ENCODE data around the gene RHOV.

RHOV gene

DNA sequence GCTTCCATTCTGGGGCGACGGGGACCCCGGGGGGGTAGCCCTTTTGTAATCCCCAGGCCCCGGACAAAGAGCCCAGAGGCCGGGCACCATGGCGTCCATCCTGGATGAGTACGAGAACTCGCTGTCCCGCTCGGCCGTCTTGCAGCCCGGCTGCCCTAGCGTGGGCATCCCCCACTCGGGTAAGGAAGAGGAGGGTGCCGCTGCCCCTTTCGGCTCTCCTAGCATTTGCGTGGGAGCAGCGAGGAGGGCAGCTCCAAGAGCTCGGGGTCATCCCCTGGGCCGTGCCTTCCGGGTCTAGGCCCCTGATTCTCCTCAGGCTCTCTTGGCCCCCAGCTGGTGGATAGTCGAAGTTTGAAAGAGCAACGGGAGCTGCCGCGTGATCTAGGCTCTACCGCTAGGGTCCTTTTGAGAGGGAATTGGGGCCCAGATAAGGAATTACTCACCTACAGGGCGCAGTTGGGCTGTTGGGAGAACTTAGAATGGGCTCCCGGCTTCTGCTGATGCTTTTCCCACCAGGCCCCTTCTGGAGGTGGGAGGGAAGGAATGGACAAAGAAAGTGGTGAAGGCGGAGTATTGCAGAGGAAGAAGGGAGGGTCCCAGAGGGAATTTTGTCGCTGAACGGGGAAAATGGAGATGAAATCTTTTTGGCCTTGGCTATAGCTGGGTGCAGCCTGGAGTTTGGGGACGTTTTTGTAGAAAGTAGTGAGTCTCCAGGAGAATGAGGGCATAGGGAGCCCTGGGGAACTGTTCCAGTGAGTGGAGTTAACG, 20.8 kb upstream of the RHOV start:
- peak; percentile 85 to 87 for DNase-seq
- no peak for TF ChIP-seq GATA1 (IDR thresholded peaks at IDR 0.05; ENCODE audit: low read depth, low read length)
- TF ChIP-seq POLR2A (IDR thresholded peaks at IDR 0.05; ENCODE audit: low read length): no peak

DNA sequence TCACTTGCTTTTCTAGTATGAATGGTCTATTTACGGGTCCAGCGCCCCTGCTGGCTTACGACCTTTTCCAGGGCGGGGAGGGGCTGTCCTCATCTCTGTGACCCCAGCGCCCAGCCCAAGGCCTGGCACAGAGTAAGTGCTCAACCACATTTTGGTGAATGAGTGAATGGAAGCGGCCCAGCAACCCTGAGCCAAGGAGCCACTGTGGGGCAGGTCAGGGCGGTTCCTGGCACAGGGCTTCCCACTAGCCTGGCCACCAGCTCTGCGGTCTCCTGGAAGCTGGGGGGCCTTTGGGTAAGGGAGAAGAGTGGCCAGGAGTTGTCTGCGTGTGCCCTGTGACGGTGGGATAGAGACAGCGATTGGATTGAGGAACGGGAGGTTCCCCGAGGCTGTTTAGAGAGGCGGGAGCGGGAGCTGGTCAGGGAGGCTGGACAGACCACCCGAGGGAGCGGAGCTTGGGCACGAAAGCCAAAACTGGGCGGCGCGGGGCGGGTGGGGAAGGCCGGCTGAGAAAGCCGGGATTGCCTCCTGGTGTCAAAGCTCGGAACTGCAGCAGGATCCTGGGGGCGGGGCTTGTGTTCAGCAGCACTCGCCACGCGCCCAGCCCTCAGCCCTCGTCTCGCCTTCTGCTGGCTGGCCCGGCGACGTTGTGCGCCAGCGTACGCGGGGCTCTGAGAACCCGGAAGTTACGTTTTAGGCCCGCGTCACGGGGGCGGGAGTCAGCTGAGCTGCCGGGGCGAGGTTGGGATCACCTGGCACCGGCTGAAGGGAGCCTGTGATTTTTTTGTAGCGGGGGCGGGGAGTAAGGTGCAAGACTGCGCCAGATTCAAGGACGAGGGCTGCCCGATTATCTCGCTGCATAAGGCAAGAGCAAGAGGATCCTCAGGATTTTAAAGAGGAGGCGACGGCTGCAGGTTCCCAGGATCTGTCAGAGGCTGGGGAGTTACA, 20.0 kb upstream of the RHOV start, which contains the start of gene VPS18:
Gene VPS18, plus strand, starts transcription at position 718 of the 948 bp plus-strand sequence. CDS start 319 bp downstream, outside the sequence.
- TF ChIP-seq GATA1 (IDR thresholded peaks at IDR 0.05; ENCODE audit: low read depth, low read length) (no peak), POLR2A (IDR thresholded peaks at IDR 0.05; ENCODE audit: low read length) (peak; percentile 50)
- DNase-seq: peak; percentile 98 to 99

GRCh38 chr15:40893019-40893670, 19.1 kb upstream of the RHOV start:
- DNase-seq: no peak
- TF ChIP-seq POLR2A (IDR thresholded peaks at IDR 0.05; ENCODE audit: low read length) (no peak), GATA1 (IDR thresholded peaks at IDR 0.05; ENCODE audit: low read depth, low read length) (no peak)

DNA sequence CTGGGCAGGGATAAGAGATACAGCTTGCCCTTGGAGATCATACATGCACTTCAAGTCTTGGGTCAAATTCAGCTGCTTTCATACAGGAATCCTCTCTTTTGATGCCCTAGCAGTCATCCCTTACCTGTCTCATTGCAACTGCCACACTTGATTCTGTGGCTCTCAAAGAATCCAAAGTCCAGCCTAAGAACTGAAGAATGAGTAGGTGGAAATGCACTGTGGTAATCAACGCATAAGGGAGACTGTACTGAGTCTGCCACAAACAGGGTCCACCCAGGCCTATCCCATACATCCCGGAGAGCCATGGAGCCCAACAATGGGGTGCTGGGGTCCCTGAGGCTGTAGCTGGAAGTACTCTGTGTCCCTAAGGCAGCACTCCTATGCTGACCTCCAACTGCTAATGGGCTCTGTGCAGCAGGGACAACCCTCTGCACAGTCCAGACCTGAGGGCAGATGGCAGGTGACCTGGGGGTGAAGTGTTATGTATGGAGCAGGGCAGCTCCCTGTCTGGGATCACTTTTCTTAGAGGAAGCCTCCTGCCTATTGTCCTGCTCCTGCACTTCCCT, 18.5 kb upstream of the RHOV start:
- TF ChIP-seq POLR2A (IDR thresholded peaks at IDR 0.05; ENCODE audit: low read length) (no peak), GATA1 (IDR thresholded peaks at IDR 0.05; ENCODE audit: low read depth, low read length) (no peak)
- no peak for DNase-seq

GRCh38 chr15:40891810-40892446, 17.9 kb upstream of the RHOV start:
- TF ChIP-seq GATA1 (IDR thresholded peaks at IDR 0.05; ENCODE audit: low read depth, low read length) (no peak), POLR2A (IDR thresholded peaks at IDR 0.05; ENCODE audit: low read length) (no peak)
- peak; percentile 28 to 50 for DNase-seq

DNA sequence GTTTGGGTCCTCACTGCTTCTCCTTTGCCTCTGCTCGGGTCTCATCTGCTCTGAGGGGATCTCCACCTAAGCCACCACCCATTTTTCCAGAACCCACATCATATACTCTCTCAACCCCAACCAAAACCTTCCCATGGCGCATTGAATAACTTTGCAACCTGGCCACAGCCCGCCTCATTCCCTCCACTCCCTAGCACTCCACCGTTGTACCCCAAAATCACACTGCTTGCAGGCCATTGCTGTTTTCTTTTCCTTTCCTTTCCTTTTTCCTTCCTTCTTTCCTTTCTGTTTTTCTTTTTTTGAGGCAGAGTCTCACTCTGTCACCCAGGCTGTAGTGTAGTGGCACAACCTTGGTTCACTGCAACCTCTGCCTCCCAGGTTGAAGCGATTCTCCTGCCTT, 17.1 kb upstream of the RHOV start:
- TF ChIP-seq GATA1 (IDR thresholded peaks at IDR 0.05; ENCODE audit: low read depth, low read length) (no peak), POLR2A (IDR thresholded peaks at IDR 0.05; ENCODE audit: low read length) (no peak)
- no peak for DNase-seq

DNA sequence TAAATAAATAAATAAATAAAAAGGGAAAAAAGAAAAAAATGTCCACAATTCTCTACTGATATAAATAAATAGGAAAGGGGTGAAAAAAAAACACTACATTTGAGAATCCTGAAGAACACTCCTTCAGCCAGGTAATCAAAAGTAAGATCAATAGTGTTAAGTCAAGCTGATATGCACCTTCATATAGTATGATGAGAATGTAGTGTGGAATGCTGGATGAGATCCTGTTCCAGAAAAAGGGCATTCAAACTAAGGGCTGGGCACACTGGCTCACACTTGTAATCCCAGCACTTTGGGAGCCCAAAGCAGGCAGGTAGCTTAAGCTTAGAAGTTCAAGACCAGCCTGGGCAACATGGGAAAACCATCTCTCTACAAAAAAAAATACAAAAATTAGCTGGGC, 15.1 kb upstream of the RHOV start:
- no peak for DNase-seq
- TF ChIP-seq POLR2A (IDR thresholded peaks at IDR 0.05; ENCODE audit: low read length) (no peak), GATA1 (IDR thresholded peaks at IDR 0.05; ENCODE audit: low read depth, low read length) (no peak)

DNA sequence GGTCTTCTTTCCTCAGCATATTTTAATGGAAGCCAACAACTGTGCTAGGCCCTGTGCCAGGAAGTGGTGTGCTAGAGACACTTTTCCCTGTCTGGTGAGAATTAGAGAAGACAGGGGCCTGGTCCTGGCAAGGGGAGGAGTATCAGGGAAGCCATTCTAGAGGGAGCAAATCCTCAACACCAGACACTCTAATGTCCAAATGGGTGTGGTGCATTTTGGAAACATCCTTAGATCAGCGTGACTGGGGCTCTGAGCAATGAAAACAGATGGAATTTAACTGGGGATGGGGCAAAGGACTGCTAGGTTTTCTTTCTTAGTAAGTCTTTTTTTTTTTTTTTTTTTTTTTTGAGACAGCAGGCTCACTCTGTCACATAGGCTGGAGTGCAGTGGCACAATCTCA, 12.6 kb upstream of the RHOV start:
- no peak for TF ChIP-seq GATA1 (IDR thresholded peaks at IDR 0.05; ENCODE audit: low read depth, low read length)
- TF ChIP-seq POLR2A (IDR thresholded peaks at IDR 0.05; ENCODE audit: low read length): no peak
- DNase-seq: no peak

GRCh38 chr15:40881351-40881750, 7.3 kb upstream of the RHOV start:
- TF ChIP-seq GATA1 (IDR thresholded peaks at IDR 0.05; ENCODE audit: low read depth, low read length) (no peak), POLR2A (IDR thresholded peaks at IDR 0.05; ENCODE audit: low read length) (no peak)
- no peak for DNase-seq

DNA sequence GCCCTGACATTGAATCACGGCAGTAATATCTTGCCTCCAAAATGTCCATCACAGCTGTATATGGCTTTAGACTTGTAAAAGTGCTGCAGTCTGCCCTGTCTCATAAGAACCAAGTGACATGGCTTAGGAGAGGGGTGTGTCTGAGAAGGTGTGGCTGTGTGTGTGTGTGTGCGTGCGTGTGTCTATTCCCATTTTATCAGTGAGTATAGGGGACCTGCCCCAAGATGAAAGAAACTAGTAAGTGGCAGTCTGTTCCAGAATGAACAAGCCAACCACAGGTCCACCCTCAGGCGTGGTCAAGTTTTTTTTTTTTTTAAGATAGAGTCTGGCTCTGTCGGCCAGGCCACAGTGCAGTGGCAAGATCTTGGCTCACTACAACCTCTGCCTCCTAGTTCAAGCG, 5.6 kb upstream of the RHOV start:
- no peak for TF ChIP-seq GATA1 (IDR thresholded peaks at IDR 0.05; ENCODE audit: low read depth, low read length)
- no peak for TF ChIP-seq POLR2A (IDR thresholded peaks at IDR 0.05; ENCODE audit: low read length)
- DNase-seq: peak; percentile 70 to 79

DNA sequence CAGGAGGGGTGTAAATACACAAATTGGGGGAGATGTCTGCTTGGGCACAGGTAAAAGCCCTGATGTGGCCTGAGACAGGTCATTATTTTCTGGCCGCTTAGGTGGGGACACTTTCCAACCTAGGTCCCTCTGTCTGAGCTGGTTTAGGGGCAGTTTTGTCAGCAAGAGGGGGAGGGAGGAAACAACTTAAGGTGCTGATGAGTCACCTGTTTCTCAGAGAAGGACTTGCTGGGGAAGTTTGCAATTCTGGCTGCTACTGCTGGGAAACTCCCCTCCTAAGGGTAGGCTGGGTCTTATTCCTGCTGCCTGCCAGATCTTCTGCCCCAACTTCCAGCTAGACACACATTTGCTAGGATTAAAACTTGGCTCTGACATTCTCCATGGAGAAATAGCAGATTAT, 4.8 kb upstream of the RHOV start:
- DNase-seq: peak in 1 of 2 experiments; percentile 34
- TF ChIP-seq POLR2A (IDR thresholded peaks at IDR 0.05; ENCODE audit: low read length): no peak
- TF ChIP-seq GATA1 (IDR thresholded peaks at IDR 0.05; ENCODE audit: low read depth, low read length): no peak

GRCh38 chr15:40877694-40878093, 3.7 kb upstream of the RHOV start:
- no peak for TF ChIP-seq POLR2A (IDR thresholded peaks at IDR 0.05; ENCODE audit: low read length)
- TF ChIP-seq GATA1 (IDR thresholded peaks at IDR 0.05; ENCODE audit: low read depth, low read length): no peak
- no peak for DNase-seq
